HepG2 (cell line): ENCODE data around the gene ARHGEF12. TPM values are rescaled to one million over a fixed set of nuclear protein-coding genes. Genes with fewer than 3 reads are reported as not detected.

Experiments
- BRD4 ChIP-seq: sonication (generic); formaldehyde crosslinking; IDR thresholded peaks from 2 replicates; pipeline ENCODE4 v1.4.0; 2020; ENCODE audit warnings: missing genetic modification reagents
- HMGXB4 ChIP-seq, 2 experiments: sonication (generic) in 1 of 2; formaldehyde crosslinking in 1 of 2; IDR thresholded peaks; 2 replicates each; pipeline versions ENCODE4 v1.4.0 to v1.6.1; 2018 to 2020; ENCODE audit warnings: missing genetic modification reagents in 2 of 2, borderline replicate concordance in 1 of 2, low read depth in 1 of 2, mild to moderate bottlenecking in 1 of 2, missing biosample characterization in 1 of 2
- KLF12 ChIP-seq: sonication (generic); formaldehyde crosslinking; IDR thresholded peaks from 2 replicates; pipeline ENCODE4 v1.4.0; 2020; ENCODE audit warnings: missing genetic modification reagents, borderline replicate concordance
- MTF2 ChIP-seq: sonication (generic); formaldehyde crosslinking; IDR thresholded peaks from 2 replicates; pipeline ENCODE4 v1.5.0; 2020; ENCODE audit warnings: missing genetic modification reagents, borderline replicate concordance
- NBN ChIP-seq: fragments of 450-650 bp; conservative IDR thresholded peaks from 2 replicates; pipeline ENCODE4 v1.6.1; 2017
- PHF8 ChIP-seq: sonication (generic); formaldehyde crosslinking; IDR thresholded peaks from 2 replicates; pipeline ENCODE4 v1.5.0; 2020; ENCODE audit warnings: missing genetic modification reagents
- SMAD1 ChIP-seq: sonication (generic); formaldehyde crosslinking; IDR thresholded peaks from 2 replicates; pipeline ENCODE4 v1.4.0; 2020; ENCODE audit warnings: missing genetic modification reagents, low read depth, mild to moderate bottlenecking, borderline replicate concordance
- SOX6 ChIP-seq, 2 experiments: fragments of 450-650 bp in 1 of 2; sonication (generic) in 1 of 2; formaldehyde crosslinking in 1 of 2; IDR thresholded peaks; 2 replicates each; pipeline versions ENCODE4 v1.4.0 to v1.6.1; 2017 to 2020; ENCODE audit warnings: antibody characterized with exemption in 1 of 2, mild to moderate bottlenecking in 1 of 2, missing genetic modification reagents in 1 of 2
- STAG1 ChIP-seq: sonication (generic); formaldehyde crosslinking; IDR thresholded peaks from 2 replicates; pipeline ENCODE4 v1.4.0; 2020; ENCODE audit warnings: missing genetic modification reagents
- THYN1 ChIP-seq: sonication (generic); formaldehyde crosslinking; IDR thresholded peaks from 2 replicates; pipeline ENCODE4 v1.8.1; 2023; ENCODE audit warnings: low read depth, mild to moderate bottlenecking, moderate library complexity, missing genetic modification reagents, borderline replicate concordance
- ZNF562 ChIP-seq: sonication (generic); formaldehyde crosslinking; IDR thresholded peaks from 2 replicates; pipeline ENCODE4 v1.8.0; 2022; ENCODE audit warnings: missing genetic modification reagents, borderline replicate concordance
- ZNF674 ChIP-seq: sonication (generic); formaldehyde crosslinking; IDR thresholded peaks from 2 replicates; pipeline ENCODE4 v1.5.0; 2020; ENCODE audit warnings: low read depth, mild to moderate bottlenecking, missing genetic modification reagents
- ZNF691 ChIP-seq: sonication (generic); formaldehyde crosslinking; IDR thresholded peaks from 2 replicates; pipeline ENCODE4 v1.4.0; 2020; ENCODE audit warnings: missing genetic modification reagents, low read depth, mild to moderate bottlenecking, borderline replicate concordance
- ZSCAN30 ChIP-seq: sonication (generic); formaldehyde crosslinking; IDR thresholded peaks from 2 replicates; pipeline ENCODE4 v1.5.0; 2020; ENCODE audit warnings: mild to moderate bottlenecking, missing genetic modification reagents
- polyA plus RNA-seq, 8 experiments: library from polyadenylated mRNA; depleted of rRNA in 3 of 8; stranded (reverse) in 7 of 8; unstranded in 1 of 8; fragments of >200 nt; fragmentation: Illumina TruSeq in 4 of 8; extraction: Trizol in 4 of 8; gene quantifications; 2 replicates each; pipeline versions ENCODE4 v1.2.1 to v1.2.3, GENCODE V29; 2011 to 2016; ENCODE audit warnings: low read depth in 4 of 8, missing spikeins in 1 of 8, mixed read lengths in 1 of 8; ENCODE audit not compliant: insufficient read depth in 1 of 8
- total RNA-seq, 5 experiments: library from RNA; depleted of rRNA; stranded (reverse); fragments of >200 nt; fragmentation: Illumina TruSeq; extraction: Trizol; gene quantifications; 2 replicates each; pipeline ENCODE4 v1.2.3, GENCODE V29; 2016; ENCODE audit warnings: low read depth in 1 of 5
- TF ChIP-seq, protein P1 (sequence below): sonication (generic); formaldehyde crosslinking; IDR thresholded peaks from 2 replicates; pipeline ENCODE4 v1.8.1; 2023; ENCODE audit warnings: missing genetic modification reagents, mild to moderate bottlenecking, borderline replicate concordance
- TF ChIP-seq, protein P2 (sequence below): sonication (generic); formaldehyde crosslinking; IDR thresholded peaks from 2 replicates; pipeline ENCODE4 v1.4.0; 2020; ENCODE audit warnings: mild to moderate bottlenecking, missing genetic modification reagents
- TF ChIP-seq, protein P3 (sequence below): sonication (generic); formaldehyde crosslinking; IDR thresholded peaks from 2 replicates; pipeline ENCODE4 v1.4.0; 2020; ENCODE audit warnings: missing genetic modification reagents, borderline replicate concordance

ARHGEF12 gene
- total and polyA plus RNA-seq, 2 of the 13 experiments (the other 11 are each of a cell fraction or from before 2014, with no cell fraction given), result 17.9 to 54.4 TPM

GRCh38 chr11:120324932-120325810 is 11.0 kb upstream of the ARHGEF12 start, which contains the start of gene TLCD5 (continued):
- TF ChIP-seq MTF2 (CRISPR knock-in tag), result 0 out of 2 replicates have a peak, but pooled peaks have one; percentile 43
- TF ChIP-seq, protein P1, sequence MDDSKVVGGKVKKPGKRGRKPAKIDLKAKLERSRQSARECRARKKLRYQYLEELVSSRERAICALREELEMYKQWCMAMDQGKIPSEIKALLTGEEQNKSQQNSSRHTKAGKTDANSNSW (CRISPR knock-in tag), result no peak
- TF ChIP-seq BRD4 (CRISPR knock-in tag), result peak; percentile 85; the same call in 1 of the 2 replicates
- TF ChIP-seq THYN1 (CRISPR knock-in tag), result no peak
- no peak for TF ChIP-seq SOX6 (IDR thresholded peaks at IDR 0.05)
- TF ChIP-seq SOX6 (CRISPR knock-in tag; IDR thresholded peaks at IDR 0.05), result peak; percentile 32; the same call in 1 of the 2 replicates
- no peak for TF ChIP-seq ZNF674
- peak; percentile 63; the same call in 1 of the 2 replicates for TF ChIP-seq PHF8
- no peak for TF ChIP-seq NBN
- TF ChIP-seq, protein P2, sequence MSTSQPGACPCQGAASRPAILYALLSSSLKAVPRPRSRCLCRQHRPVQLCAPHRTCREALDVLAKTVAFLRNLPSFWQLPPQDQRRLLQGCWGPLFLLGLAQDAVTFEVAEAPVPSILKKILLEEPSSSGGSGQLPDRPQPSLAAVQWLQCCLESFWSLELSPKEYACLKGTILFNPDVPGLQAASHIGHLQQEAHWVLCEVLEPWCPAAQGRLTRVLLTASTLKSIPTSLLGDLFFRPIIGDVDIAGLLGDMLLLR (CRISPR knock-in tag), result no peak
- TF ChIP-seq STAG1 (CRISPR knock-in tag), result peak; percentile 7
- TF ChIP-seq, protein P3, sequence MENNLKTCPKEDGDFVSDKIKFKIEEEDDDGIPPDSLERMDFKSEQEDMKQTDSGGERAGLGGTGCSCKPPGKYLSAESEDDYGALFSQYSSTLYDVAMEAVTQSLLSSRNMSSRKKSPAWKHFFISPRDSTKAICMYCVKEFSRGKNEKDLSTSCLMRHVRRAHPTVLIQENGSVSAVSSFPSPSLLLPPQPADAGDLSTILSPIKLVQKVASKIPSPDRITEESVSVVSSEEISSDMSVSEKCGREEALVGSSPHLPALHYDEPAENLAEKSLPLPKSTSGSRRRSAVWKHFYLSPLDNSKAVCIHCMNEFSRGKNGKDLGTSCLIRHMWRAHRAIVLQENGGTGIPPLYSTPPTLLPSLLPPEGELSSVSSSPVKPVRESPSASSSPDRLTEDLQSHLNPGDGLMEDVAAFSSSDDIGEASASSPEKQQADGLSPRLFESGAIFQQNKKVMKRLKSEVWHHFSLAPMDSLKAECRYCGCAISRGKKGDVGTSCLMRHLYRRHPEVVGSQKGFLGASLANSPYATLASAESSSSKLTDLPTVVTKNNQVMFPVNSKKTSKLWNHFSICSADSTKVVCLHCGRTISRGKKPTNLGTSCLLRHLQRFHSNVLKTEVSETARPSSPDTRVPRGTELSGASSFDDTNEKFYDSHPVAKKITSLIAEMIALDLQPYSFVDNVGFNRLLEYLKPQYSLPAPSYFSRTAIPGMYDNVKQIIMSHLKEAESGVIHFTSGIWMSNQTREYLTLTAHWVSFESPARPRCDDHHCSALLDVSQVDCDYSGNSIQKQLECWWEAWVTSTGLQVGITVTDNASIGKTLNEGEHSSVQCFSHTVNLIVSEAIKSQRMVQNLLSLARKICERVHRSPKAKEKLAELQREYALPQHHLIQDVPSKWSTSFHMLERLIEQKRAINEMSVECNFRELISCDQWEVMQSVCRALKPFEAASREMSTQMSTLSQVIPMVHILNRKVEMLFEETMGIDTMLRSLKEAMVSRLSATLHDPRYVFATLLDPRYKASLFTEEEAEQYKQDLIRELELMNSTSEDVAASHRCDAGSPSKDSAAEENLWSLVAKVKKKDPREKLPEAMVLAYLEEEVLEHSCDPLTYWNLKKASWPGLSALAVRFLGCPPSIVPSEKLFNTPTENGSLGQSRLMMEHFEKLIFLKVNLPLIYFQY, result peak; percentile 71; the same call in 1 of the 2 replicates
- TF ChIP-seq SMAD1 (CRISPR knock-in tag), result 0 out of 2 replicates have a peak, but pooled peaks have one; percentile 86
- peak; percentile 21; the same call in 1 of the 2 replicates for TF ChIP-seq ZNF562 (CRISPR knock-in tag)
- peak; percentile 88; the same call in 1 of the 2 replicates for TF ChIP-seq KLF12 (CRISPR knock-in tag)
- peak in 1 of 2 experiments; percentile 59; a peak in 2 of 4 replicates for TF ChIP-seq HMGXB4 (CRISPR knock-in tag; IDR thresholded peaks at IDR 0.05; ENCODE audit: borderline replicate concordance in 1 of 2, low read depth in 1 of 2)
- TF ChIP-seq ZSCAN30 (CRISPR knock-in tag), result no peak
- no peak; the same call in 1 of the 2 replicates for TF ChIP-seq ZNF691 (CRISPR knock-in tag)
